ENCODE data around the gene CHD9. TPM values are rescaled to one million over a fixed set of nuclear protein-coding genes. Genes with fewer than 3 reads are reported as not detected.
"Not testable (repeated sequence)": the region's sequence is repeated elsewhere in the genome, so short reads cannot be mapped to it uniquely, and the experiment has no call there.

Gene CHD9
- total RNA-seq, 1 donor from 2014 or later = 68.6 TPM

GRCh38 chr16:53309457-53309856 lies 254.7 kb downstream of the CHD9 start:
- Mint-ChIP-seq H3K36me3 (peaks cover 36% of the 10 kb centered on the region), H3K4me3 (no peak overlapping the region), H3K27me3 (no peaks in the 10 kb centered on the region), H3K4me1 (ENCODE audit: unreplicated experiment) (no peaks in the 10 kb centered on the region), H3K27ac (no peak overlapping the region), H3K9me3 (no peaks in the 10 kb centered on the region)
- DNase-seq (ENCODE audit: extremely low spot score, unreplicated experiment) = no peak
- no peak for TF ChIP-seq CTCF (conservative IDR thresholded peaks at IDR 0.05)

GRCh38 chr16:53320992-53321391 lies 266.2 kb downstream of the CHD9 start:
- Mint-ChIP-seq H3K27me3 (no peaks in the 10 kb centered on the region), H3K9me3 (no peaks in the 10 kb centered on the region), H3K4me3 (no peak overlapping the region), H3K36me3 (peaks cover 27% of the 10 kb centered on the region), H3K4me1 (ENCODE audit: unreplicated experiment) (no peaks in the 10 kb centered on the region), H3K27ac (no peak overlapping the region)
- no peak for TF ChIP-seq CTCF (conservative IDR thresholded peaks at IDR 0.05)
- no peak for DNase-seq (ENCODE audit: extremely low spot score, unreplicated experiment)

GRCh38 chr16:53323924-53324323 lies 269.1 kb downstream of the CHD9 start:
- DNase-seq (ENCODE audit: extremely low spot score, unreplicated experiment) = no peak
- no peaks in the 10 kb centered on the region for H3K4me1 Mint-ChIP-seq (ENCODE audit: unreplicated experiment)
- no peak overlapping the region for H3K27ac Mint-ChIP-seq
- no peak overlapping the region for H3K4me3 Mint-ChIP-seq
- peaks cover 10% of the 10 kb centered on the region for H3K36me3 Mint-ChIP-seq
- H3K27me3 Mint-ChIP-seq = no peaks in the 10 kb centered on the region
- no peaks in the 10 kb centered on the region for H3K9me3 Mint-ChIP-seq
- no peak for TF ChIP-seq CTCF (conservative IDR thresholded peaks at IDR 0.05)

- H3K4me1 Mint-ChIP-seq (ENCODE audit: unreplicated experiment); H3K9me3 Mint-ChIP-seq; H3K27me3 Mint-ChIP-seq; H3K27ac Mint-ChIP-seq; H3K36me3 Mint-ChIP-seq; DNase-seq (ENCODE audit: extremely low spot score, unreplicated experiment); H3K4me3 Mint-ChIP-seq: not testable (repeated sequence)
These were observed 276.2 kb downstream of the CHD9 start for GRCh38 chr16:53330991-53331390.

- H3K9me3 Mint-ChIP-seq = no peaks in the 10 kb centered on the region
- H3K36me3 Mint-ChIP-seq = no peaks in the 10 kb centered on the region
- H3K4me3 Mint-ChIP-seq = no peak overlapping the region
- no peak for DNase-seq (ENCODE audit: extremely low spot score, unreplicated experiment)
- no peak overlapping the region for H3K27ac Mint-ChIP-seq
- H3K4me1 Mint-ChIP-seq (ENCODE audit: unreplicated experiment) = no peaks in the 10 kb centered on the region
- no peak for TF ChIP-seq CTCF (conservative IDR thresholded peaks at IDR 0.05)
- H3K27me3 Mint-ChIP-seq = no peaks in the 10 kb centered on the region
These were observed 279.8 kb downstream of the CHD9 start for GRCh38 chr16:53334581-53334980.

- Mint-ChIP-seq H3K4me3 (no peak overlapping the region), H3K4me1 (ENCODE audit: unreplicated experiment) (peaks cover 2% of the 10 kb centered on the region), H3K9me3 (no peaks in the 10 kb centered on the region), H3K36me3 (no peaks in the 10 kb centered on the region), H3K27me3 (no peaks in the 10 kb centered on the region), H3K27ac (no peak overlapping the region)
- no peak for DNase-seq (ENCODE audit: extremely low spot score, unreplicated experiment)
- TF ChIP-seq CTCF (conservative IDR thresholded peaks at IDR 0.05) = no peak
These were observed 282.5 kb downstream of the CHD9 start for GRCh38 chr16:53337294-53337693.

Data from type B pancreatic cell (in vitro differentiated cells).